Immature natural killer cell (primary cell): Measurements from ENCODE around the gene C13orf42. TPM values are rescaled to one million over a fixed set of nuclear protein-coding genes. Genes with fewer than 3 reads are reported as not detected.
"Not testable (repeated sequence)": the region's sequence is repeated elsewhere in the genome, so short reads cannot be mapped to it uniquely, and the experiment has no call there.

Experiments used
- DNase-seq, 3 donors: peaks; one replicate each; pipeline ENCODE4 v3.0.0; 2022; ENCODE audit warnings: mixed read lengths in 1 of 3
- H3K27ac Mint-ChIP-seq, 6 donors: one replicate each; pipeline ENCODE4 v1.8.0; 2020; ENCODE audit warnings: mixed read lengths in 6 of 6, mild to moderate bottlenecking in 5 of 6, inconsistent platforms in 4 of 6, moderate library complexity in 3 of 6
- H3K27me3 Mint-ChIP-seq, 3 donors: one replicate each; pipeline ENCODE4 v1.8.0; 2020 to 2021; ENCODE audit warnings: low read depth in 3 of 3, mild to moderate bottlenecking in 3 of 3, mixed read lengths in 3 of 3, moderate library complexity in 3 of 3, inconsistent platforms in 1 of 3
- H3K36me3 Mint-ChIP-seq, 3 donors: one replicate each; pipeline ENCODE4 v1.8.0; 2020; ENCODE audit warnings: mixed read lengths in 3 of 3, inconsistent platforms in 2 of 3, mild to moderate bottlenecking in 2 of 3
- H3K4me1 Mint-ChIP-seq, 2 donors: one replicate each; pipeline ENCODE4 v1.8.0; 2020; ENCODE audit warnings: inconsistent platforms in 2 of 2, mild to moderate bottlenecking in 2 of 2, mixed read lengths in 2 of 2, moderate library complexity in 1 of 2
- H3K4me3 Mint-ChIP-seq, 5 donors: one replicate each; pipeline ENCODE4 v1.8.0; 2020; ENCODE audit warnings: mild to moderate bottlenecking in 5 of 5, mixed read lengths in 5 of 5, inconsistent platforms in 3 of 5, moderate library complexity in 3 of 5
- H3K9me3 Mint-ChIP-seq, 6 donors: one replicate each; pipeline ENCODE4 v1.8.0; 2020; ENCODE audit warnings: mild to moderate bottlenecking in 6 of 6, mixed read lengths in 6 of 6, inconsistent platforms in 4 of 6, moderate library complexity in 3 of 6
- polyA plus RNA-seq, 3 donors: library from polyadenylated mRNA; unstranded; fragments of 300-500 nt; fragmentation: Illumina TruSeq; gene quantifications; one replicate each; pipeline ENCODE4 v1.2.3, GENCODE V29; 2021

C13orf42 gene
- polyA plus RNA-seq, 3 donors from 2014 or later: not detected

- H3K4me3 Mint-ChIP-seq: no peak overlapping the region
- H3K9me3 Mint-ChIP-seq: no peaks in the 10 kb centered on the region
- DNase-seq: no peak
- no peak overlapping the region for H3K27ac Mint-ChIP-seq
- H3K36me3 Mint-ChIP-seq: no peaks in the 10 kb centered on the region
- no peaks in the 10 kb centered on the region for H3K27me3 Mint-ChIP-seq
- H3K4me1 Mint-ChIP-seq: no peaks in the 10 kb centered on the region
These were observed 3.1 kb downstream of the C13orf42 start for GRCh38 chr13:51107996-51108395.

GRCh38 chr13:51105046-51105445 is 6.0 kb downstream of the C13orf42 start:
- H3K27me3 Mint-ChIP-seq: no peaks in the 10 kb centered on the region
- no peaks in the 10 kb centered on the region for H3K9me3 Mint-ChIP-seq
- no peaks in the 10 kb centered on the region for H3K4me1 Mint-ChIP-seq
- H3K36me3 Mint-ChIP-seq: no peaks in the 10 kb centered on the region
- no peak overlapping the region for H3K4me3 Mint-ChIP-seq
- no peak for DNase-seq
- no peak overlapping the region for H3K27ac Mint-ChIP-seq

GRCh38 chr13:51101636-51102235 is 9.3 kb downstream of the C13orf42 start:
- Mint-ChIP-seq H3K4me3 (no peak overlapping the region), H3K4me1 (no peaks in the 10 kb centered on the region), H3K36me3 (no peaks in the 10 kb centered on the region), H3K27me3 (peaks cover 3 to 7% (median 5%) of the 10 kb centered on the region in 3 donors), H3K9me3 (no peaks in the 10 kb centered on the region), H3K27ac (no peak overlapping the region)
- DNase-seq: no peak

- Mint-ChIP-seq H3K4me1 (no peaks in the 10 kb centered on the region), H3K9me3 (no peaks in the 10 kb centered on the region), H3K27me3 (peaks cover 5 to 7% (median 6%) of the 10 kb centered on the region in 3 donors), H3K4me3 (no peak overlapping the region), H3K36me3 (no peaks in the 10 kb centered on the region), H3K27ac (no peak overlapping the region)
- DNase-seq: no peak
These were observed 13.6 kb downstream of the C13orf42 start for GRCh38 chr13:51097353-51098043.

GRCh38 chr13:51096131-51096530 is 14.9 kb downstream of the C13orf42 start:
- Mint-ChIP-seq H3K9me3 (no peaks in the 10 kb centered on the region), H3K4me1 (no peaks in the 10 kb centered on the region), H3K27ac (no peak overlapping the region), H3K36me3 (no peaks in the 10 kb centered on the region), H3K4me3 (no peak overlapping the region), H3K27me3 (peaks cover 6 to 9% (median 7%) of the 10 kb centered on the region in 3 donors)
- no peak for DNase-seq

DNA sequence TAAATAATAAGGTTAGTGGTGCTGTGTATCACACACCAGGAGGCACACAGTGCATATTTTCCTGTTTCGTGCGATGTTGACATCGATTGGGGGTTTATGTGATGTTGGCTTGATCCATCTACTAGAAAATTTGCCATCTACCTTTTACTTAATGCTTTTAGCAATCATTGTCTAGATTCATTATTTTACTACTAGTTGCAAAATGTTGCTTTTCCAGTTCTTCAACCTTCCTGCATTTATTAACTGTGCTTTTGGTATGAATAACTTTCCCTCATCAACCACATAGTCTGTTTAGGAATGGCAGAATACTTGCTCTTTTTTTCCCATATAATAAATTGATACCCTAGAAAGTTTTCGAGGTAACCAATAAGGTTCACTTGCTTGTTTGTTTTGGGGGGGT is 17.5 kb downstream of the C13orf42 start:
- H3K4me1 Mint-ChIP-seq: no peaks in the 10 kb centered on the region
- DNase-seq: no peak
- no peaks in the 10 kb centered on the region for H3K36me3 Mint-ChIP-seq
- no peak overlapping the region for H3K4me3 Mint-ChIP-seq
- no peak overlapping the region for H3K27ac Mint-ChIP-seq
- H3K9me3 Mint-ChIP-seq: no peaks in the 10 kb centered on the region
- H3K27me3 Mint-ChIP-seq: peaks cover 3 to 11% (median 10%) of the 10 kb centered on the region in 3 donors

DNA sequence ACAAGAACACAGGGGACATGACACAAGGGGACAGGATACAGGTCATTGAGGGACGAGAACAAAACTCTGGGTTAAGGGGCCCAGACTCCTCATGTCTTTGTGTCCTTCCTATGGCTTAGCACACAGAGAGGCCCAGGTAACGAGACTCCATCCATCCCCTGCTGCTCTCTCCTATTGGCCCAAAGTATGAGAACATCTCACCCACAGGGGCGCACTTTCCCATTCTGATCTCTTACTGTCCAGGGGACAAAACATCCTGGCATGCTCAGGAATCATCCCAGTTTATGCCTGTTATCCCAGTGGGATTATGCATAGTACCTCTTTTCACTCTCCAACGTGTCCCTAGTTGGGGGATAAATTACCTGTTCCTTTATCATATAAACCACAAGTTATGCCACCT is 19.2 kb downstream of the C13orf42 start:
- no peak for DNase-seq
- H3K27ac Mint-ChIP-seq: no peak overlapping the region
- no peak overlapping the region for H3K4me3 Mint-ChIP-seq
- peaks cover 3 to 12% (median 5%) of the 10 kb centered on the region in 3 donors for H3K27me3 Mint-ChIP-seq
- H3K9me3 Mint-ChIP-seq: no peaks in the 10 kb centered on the region
- H3K36me3 Mint-ChIP-seq: no peaks in the 10 kb centered on the region
- H3K4me1 Mint-ChIP-seq: no peaks in the 10 kb centered on the region

GRCh38 chr13:51083706-51084105 is 27.4 kb downstream of the C13orf42 start:
- no peak overlapping the region for H3K4me3 Mint-ChIP-seq
- no peaks in the 10 kb centered on the region for H3K9me3 Mint-ChIP-seq
- H3K36me3 Mint-ChIP-seq: no peaks in the 10 kb centered on the region
- H3K27ac Mint-ChIP-seq: no peak overlapping the region
- DNase-seq: no peak
- no peaks in the 10 kb centered on the region for H3K4me1 Mint-ChIP-seq
- H3K27me3 Mint-ChIP-seq: peaks cover 0 to 12% (median 0%) of the 10 kb centered on the region in 3 donors

DNA sequence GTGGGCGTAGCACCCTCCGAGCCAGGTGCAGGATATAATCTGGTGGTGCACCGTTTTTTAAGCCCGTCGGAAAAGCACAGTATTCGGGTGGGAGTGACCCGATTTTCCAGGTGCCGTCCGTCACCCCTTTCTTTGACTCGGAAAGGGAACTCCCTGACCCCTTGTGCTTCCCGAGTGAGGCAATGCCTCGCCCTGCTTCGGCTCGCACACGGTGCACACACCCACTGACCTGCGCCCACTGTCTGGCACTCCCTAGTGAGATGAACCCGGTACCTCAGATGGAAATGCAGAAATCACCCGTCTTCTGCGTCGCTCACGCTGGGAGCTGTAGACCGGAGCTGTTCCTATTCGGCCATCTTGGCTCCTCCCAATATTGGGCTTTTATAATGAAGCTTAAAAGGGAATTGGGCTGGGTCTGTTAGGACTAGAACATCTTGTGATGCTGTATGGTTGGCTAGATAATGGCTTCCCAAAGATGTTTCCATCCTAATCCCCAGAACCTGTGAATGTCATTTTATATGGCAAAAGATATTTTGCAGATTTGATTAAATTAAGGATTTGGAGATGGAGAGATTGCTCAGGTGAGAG is 30.5 kb downstream of the C13orf42 start:
- DNase-seq, H3K27ac Mint-ChIP-seq, H3K9me3 Mint-ChIP-seq, H3K36me3 Mint-ChIP-seq, H3K4me1 Mint-ChIP-seq, H3K27me3 Mint-ChIP-seq, H3K4me3 Mint-ChIP-seq: not testable (repeated sequence)

DNA sequence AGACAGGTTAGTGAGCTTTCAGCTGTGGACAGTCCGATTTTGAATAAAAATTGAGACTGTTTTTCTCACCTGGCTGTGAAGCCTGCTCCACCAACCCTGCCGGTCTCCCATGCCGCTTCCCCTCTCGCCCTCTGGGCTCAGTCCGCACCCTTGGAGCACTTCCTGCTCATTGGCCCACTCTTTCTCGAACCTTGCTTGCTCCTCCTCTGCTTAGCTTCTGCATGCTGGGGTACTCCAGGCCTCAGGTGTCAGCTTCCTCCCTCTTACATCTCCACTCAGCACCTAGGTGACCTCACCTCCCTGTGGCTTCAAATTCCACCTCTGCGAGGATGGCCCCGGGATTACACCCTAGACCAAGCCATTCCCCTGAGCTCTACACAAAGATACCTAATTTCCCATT is 39.6 kb downstream of the C13orf42 start:
- no peak overlapping the region for H3K4me3 Mint-ChIP-seq
- peaks cover 0 to 5% (median 4%) of the 10 kb centered on the region in 3 donors for H3K27me3 Mint-ChIP-seq
- DNase-seq: no peak
- no peaks in the 10 kb centered on the region for H3K9me3 Mint-ChIP-seq
- no peaks in the 10 kb centered on the region for H3K36me3 Mint-ChIP-seq
- H3K4me1 Mint-ChIP-seq: peaks cover 9 to 11% of the 10 kb centered on the region in 2 donors
- H3K27ac Mint-ChIP-seq: no peak overlapping the region

DNA sequence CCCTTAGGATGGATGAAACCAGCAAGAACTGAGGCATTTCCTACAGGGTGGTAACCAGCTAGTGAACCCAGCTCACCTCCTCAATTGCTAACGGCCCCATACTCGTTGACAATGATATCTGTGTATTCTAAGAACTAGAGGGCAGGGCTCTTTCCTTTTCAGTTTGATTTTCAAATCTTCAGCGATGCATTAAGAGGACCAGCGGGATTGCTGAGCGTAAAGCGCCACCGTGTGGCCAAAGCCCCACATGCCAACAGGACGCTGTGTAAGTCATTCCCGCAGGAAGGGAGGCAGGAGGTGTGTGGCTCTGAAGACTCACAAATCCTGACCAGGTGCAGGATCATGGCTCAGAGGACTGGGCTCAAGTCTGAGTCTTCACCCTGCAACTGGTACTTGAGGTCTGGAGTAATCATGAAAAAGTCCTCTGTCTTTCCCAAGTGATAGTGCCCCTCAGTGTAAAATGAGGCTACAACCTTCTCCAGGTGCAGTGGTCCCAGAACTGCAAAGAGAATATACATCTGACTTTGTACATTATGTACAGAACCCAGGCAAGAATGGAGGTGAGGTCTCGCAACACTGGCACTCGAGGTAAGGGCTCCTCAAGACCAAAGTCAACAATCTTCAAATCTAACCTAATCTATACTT is 40.9 kb downstream of the C13orf42 start:
- no peaks in the 10 kb centered on the region for H3K9me3 Mint-ChIP-seq
- H3K4me3 Mint-ChIP-seq: no peak overlapping the region
- H3K4me1 Mint-ChIP-seq: peaks cover 17 to 25% of the 10 kb centered on the region in 2 donors
- peaks cover 0 to 3% (median 2%) of the 10 kb centered on the region in 3 donors for H3K27me3 Mint-ChIP-seq
- H3K27ac Mint-ChIP-seq: no peak overlapping the region
- DNase-seq: peak; percentile 50 to 62 (median 55)
- no peaks in the 10 kb centered on the region for H3K36me3 Mint-ChIP-seq

GRCh38 chr13:51068501-51068900 is 42.6 kb downstream of the C13orf42 start:
- no peak for DNase-seq
- H3K27ac Mint-ChIP-seq: no peak overlapping the region
- H3K4me1 Mint-ChIP-seq: peaks cover 17 to 25% of the 10 kb centered on the region in 2 donors
- H3K9me3 Mint-ChIP-seq: no peaks in the 10 kb centered on the region
- H3K4me3 Mint-ChIP-seq: no peak overlapping the region
- no peaks in the 10 kb centered on the region for H3K36me3 Mint-ChIP-seq
- peaks cover 3% of the 10 kb centered on the region in 3 donors for H3K27me3 Mint-ChIP-seq

DNA sequence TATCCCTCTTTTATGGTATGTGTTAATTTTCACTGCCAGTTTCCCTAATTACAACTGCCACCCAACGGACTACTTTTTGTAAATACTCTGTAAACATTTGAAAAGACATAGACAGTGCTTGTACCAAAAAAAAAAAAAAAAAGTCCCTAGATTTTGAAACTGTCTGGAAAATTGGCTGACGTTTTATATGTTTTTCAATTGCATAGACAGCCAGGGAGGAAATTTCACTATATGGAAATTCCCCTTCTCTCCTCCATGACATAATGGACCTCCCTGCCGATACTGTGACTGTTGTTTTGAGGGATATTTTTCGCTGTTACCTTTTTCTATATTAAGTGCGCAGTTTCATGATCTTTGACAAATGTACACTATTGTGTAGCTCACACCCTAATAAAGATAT is 43.4 kb downstream of the C13orf42 start:
- Mint-ChIP-seq H3K4me3 (no peak overlapping the region), H3K4me1 (peaks cover 17 to 25% of the 10 kb centered on the region in 2 donors), H3K36me3 (no peaks in the 10 kb centered on the region), H3K27me3 (peaks cover 3 to 4% (median 3%) of the 10 kb centered on the region in 3 donors), H3K9me3 (no peaks in the 10 kb centered on the region), H3K27ac (no peak overlapping the region)
- no peak for DNase-seq

DNA sequence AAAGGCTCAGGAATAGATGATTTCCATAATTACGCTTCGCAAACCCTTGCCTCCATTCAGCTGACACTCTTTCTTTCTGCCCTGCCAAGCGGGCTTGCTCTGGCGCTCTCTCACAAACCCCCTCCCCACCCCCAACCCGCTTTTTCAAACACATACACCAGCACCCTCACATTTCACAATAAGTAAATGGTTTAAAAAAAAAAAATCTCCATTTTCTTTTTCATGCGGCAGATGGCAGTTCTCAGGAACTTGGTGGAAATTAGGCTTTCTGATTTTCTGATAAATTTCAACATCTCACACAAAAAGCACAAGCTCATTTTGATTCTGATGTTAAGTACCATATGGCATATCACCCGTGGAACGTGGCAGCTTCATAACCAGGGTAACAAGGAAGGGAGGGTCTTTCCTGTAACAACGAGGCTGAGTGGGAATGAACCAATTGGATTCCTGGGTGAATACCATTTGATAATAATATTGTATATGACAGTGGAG is 43.8 kb downstream of the C13orf42 start:
- Mint-ChIP-seq H3K4me1 (peaks cover 17 to 25% of the 10 kb centered on the region in 2 donors), H3K4me3 (no peak overlapping the region), H3K27ac (peak overlapping the region in 1 of 6 donors; percentile 49)

More for the DNA sequence above, 43.8 kb downstream of the C13orf42 start:
- no peak for DNase-seq
- no peaks in the 10 kb centered on the region for H3K9me3 Mint-ChIP-seq
- H3K27me3 Mint-ChIP-seq: peaks cover 3 to 4% (median 3%) of the 10 kb centered on the region in 3 donors
- H3K36me3 Mint-ChIP-seq: no peaks in the 10 kb centered on the region
